Measurements from ENCODE around the gene UST. TPM values are rescaled to one million over a fixed set of nuclear protein-coding genes. Genes with fewer than 3 reads are reported as not detected.
A peak's percentile ranks its signal among the peaks of the same experiment; 100 is the strongest.
"Not testable (repeated sequence)": the region's sequence is repeated elsewhere in the genome, so short reads cannot be mapped to it uniquely, and the experiment has no call there.

Gene UST
- total RNA-seq, 2 experiments from 2014 or later: 1.2 to 1.5 TPM

DNA sequence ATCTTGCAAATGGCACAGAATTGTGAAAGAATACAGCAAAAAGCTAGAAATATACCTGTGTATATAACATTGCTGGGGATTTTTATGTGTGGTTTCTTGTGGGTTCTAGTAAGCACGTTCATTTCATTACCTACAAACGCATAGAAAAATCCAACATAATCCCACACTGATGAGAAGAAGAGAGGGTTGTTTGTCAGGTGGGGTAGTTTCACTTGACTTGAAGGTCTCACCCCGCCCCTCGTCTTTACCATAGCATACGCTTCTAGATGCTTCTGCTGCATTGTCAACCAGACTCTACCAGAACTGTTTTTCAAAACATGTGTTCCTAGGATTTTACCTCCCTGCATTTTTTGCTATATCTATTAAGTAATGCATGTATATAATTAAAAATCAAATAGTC lies 286.6 kb downstream of the UST start:
- no peaks in the 10 kb centered on the region for H3K27me3 Mint-ChIP-seq
- DNase-seq (peak; percentile 61), ATAC-seq (peak; percentile 31)
- no peaks in the 10 kb centered on the region for H3K9me3 Mint-ChIP-seq
- H3K36me3 Mint-ChIP-seq (ENCODE audit: low read depth): no peaks in the 10 kb centered on the region
- CTCF ChIA-PET: interaction anchor here (0.8 to 10.7 kb wide), 13 partner anchors 8 to 399 kb away, joined by 3 to 180 read pairs (median 4); no protein-coding TSS in a partner anchor
- TF ChIP-seq, protein P1, sequence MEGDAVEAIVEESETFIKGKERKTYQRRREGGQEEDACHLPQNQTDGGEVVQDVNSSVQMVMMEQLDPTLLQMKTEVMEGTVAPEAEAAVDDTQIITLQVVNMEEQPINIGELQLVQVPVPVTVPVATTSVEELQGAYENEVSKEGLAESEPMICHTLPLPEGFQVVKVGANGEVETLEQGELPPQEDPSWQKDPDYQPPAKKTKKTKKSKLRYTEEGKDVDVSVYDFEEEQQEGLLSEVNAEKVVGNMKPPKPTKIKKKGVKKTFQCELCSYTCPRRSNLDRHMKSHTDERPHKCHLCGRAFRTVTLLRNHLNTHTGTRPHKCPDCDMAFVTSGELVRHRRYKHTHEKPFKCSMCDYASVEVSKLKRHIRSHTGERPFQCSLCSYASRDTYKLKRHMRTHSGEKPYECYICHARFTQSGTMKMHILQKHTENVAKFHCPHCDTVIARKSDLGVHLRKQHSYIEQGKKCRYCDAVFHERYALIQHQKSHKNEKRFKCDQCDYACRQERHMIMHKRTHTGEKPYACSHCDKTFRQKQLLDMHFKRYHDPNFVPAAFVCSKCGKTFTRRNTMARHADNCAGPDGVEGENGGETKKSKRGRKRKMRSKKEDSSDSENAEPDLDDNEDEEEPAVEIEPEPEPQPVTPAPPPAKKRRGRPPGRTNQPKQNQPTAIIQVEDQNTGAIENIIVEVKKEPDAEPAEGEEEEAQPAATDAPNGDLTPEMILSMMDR (IDR thresholded peaks at IDR 0.05): no peak
- H3K4me1 Mint-ChIP-seq (ENCODE audit: low read depth): peaks cover 64% of the 10 kb centered on the region
- H3K27ac Mint-ChIP-seq: peak overlapping the region; percentile 91
- no peak overlapping the region for H3K4me3 Mint-ChIP-seq
- intact Hi-C loops (cut with micrococcal nuclease): loop anchor here (2.0 to 5.0 kb wide), 4 partner anchors 43 to 484 kb away; no protein-coding TSS in a partner anchor
- POLR2A ChIA-PET: interaction anchor here (0.8 to 4.6 kb wide), 13 partner anchors 12 to 463 kb away, joined by 3 to 19 read pairs (median 3); partner anchors contain the start of gene TAB2

DNA sequence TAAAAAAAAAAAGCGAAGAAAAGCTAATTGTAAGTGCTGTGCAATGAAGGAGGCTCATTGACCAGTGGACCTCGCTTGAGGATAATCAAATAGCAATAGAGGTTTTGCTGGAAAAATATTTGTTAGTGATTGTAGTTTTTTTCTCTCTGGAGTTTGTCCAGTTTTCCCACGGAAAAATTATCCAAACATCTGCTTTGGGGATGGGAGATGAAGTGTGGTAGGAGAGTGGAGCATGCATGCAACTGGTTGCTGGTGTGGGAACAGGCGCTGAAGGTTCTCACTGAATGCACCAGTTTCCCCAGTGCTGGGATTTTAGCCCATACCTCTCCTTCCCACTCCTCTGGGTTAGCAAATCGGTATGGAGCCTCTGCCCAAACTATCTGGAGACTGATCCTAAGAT lies 288.9 kb downstream of the UST start:
- DNase-seq (no peak), ATAC-seq (no peak)
- no peak overlapping the region for H3K4me3 Mint-ChIP-seq
- intact Hi-C loops (cut with micrococcal nuclease): no loop called here
- no peak overlapping the region for H3K27ac Mint-ChIP-seq
- no peaks in the 10 kb centered on the region for H3K36me3 Mint-ChIP-seq (ENCODE audit: low read depth)
- TF ChIP-seq, protein P1 (IDR thresholded peaks at IDR 0.05): no peak
- H3K4me1 Mint-ChIP-seq (ENCODE audit: low read depth): peaks cover 59% of the 10 kb centered on the region
- H3K27me3 Mint-ChIP-seq: no peaks in the 10 kb centered on the region
- H3K9me3 Mint-ChIP-seq: no peaks in the 10 kb centered on the region
- POLR2A ChIA-PET: interaction anchor here (0.9 kb wide), 1 partner anchor 31 kb away, joined by 3 read pairs; no protein-coding TSS in a partner anchor
- CTCF ChIA-PET: interaction anchor here (0.8 to 3.4 kb wide), 5 partner anchors 31 to 481 kb away, joined by 3 to 12 read pairs (median 3); no protein-coding TSS in a partner anchor

DNA sequence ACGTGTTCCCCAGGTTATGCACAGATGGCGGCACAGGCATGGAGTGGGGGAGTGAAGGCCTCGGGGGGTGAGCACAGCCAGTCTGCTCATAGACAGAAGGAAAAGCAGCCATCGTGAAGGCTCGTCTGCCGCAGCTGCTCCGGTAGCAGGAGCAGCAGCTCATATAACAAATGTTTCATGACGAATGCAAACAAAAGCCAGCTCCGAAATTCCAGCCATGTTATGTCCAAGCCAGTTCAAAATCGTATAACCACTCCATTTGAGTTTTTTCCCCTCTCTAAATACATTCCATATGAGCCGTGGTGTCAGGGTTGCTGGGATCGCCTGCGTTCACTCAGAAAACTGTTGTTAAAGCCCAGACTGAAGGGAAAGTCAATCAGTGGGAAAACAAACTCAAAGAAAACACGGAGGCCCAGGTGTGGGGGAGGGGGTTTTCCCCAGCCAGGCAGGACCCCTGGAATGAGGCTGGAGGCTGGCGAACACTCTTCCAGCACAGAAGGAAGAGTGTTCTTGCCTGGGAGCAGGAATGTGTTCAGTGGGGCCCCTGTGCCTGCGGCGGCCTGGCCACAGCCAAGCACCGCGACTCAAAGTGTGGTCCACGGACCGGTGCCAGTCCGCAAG lies 290.3 kb downstream of the UST start:
- intact Hi-C loops (cut with micrococcal nuclease): no loop called here
- H3K27me3 Mint-ChIP-seq: no peaks in the 10 kb centered on the region
- ATAC-seq (no peak), DNase-seq (no peak)
- TF ChIP-seq, protein P1 (IDR thresholded peaks at IDR 0.05): no peak
- no peak overlapping the region for H3K4me3 Mint-ChIP-seq
- no peaks in the 10 kb centered on the region for H3K36me3 Mint-ChIP-seq (ENCODE audit: low read depth)
- no peaks in the 10 kb centered on the region for H3K9me3 Mint-ChIP-seq
- POLR2A ChIA-PET: interaction anchor here (0.9 to 1.4 kb wide), 2 partner anchors 40 to 395 kb away, joined by 3 read pairs; no protein-coding TSS in a partner anchor
- peaks cover 47% of the 10 kb centered on the region for H3K4me1 Mint-ChIP-seq (ENCODE audit: low read depth)
- CTCF ChIA-PET: interaction anchor here (1.1 to 3.4 kb wide), 4 partner anchors 9 to 395 kb away, joined by 3 to 12 read pairs (median 3); no protein-coding TSS in a partner anchor
- no peak overlapping the region for H3K27ac Mint-ChIP-seq

DNA sequence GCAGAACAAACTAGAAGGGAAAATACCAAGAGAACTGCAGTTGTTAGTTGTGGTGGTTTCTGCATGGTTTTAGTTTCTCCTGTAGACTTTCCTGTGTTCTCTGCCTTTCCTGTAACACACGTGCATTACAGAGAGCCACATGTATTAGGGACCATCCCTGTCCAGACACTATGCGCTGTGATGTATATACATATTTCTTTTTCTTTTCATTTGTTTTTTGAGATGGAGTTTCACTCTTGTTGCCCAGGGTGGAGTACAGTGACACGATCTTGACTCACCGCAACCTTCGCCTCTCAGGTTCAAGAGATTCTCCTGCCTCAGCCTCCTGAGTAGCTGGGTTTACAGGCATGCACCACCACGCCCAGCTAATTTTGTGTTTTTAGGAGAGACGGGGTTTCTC lies 292.2 kb downstream of the UST start:
- DNase-seq: peak; percentile 51
- H3K4me3 Mint-ChIP-seq; H3K27me3 Mint-ChIP-seq; intact Hi-C loops (cut with micrococcal nuclease); H3K36me3 Mint-ChIP-seq (ENCODE audit: low read depth); H3K9me3 Mint-ChIP-seq; POLR2A ChIA-PET: not testable (repeated sequence)
- Mint-ChIP-seq H3K4me1 (ENCODE audit: low read depth) (peaks cover 29% of the 10 kb centered on the region), H3K27ac (peak overlapping the region; percentile 58)
- CTCF ChIA-PET: interaction anchor here (1.1 kb wide), 1 partner anchor 393 kb away, joined by 3 read pairs; no protein-coding TSS in a partner anchor
- ATAC-seq: peak; percentile 84

DNA sequence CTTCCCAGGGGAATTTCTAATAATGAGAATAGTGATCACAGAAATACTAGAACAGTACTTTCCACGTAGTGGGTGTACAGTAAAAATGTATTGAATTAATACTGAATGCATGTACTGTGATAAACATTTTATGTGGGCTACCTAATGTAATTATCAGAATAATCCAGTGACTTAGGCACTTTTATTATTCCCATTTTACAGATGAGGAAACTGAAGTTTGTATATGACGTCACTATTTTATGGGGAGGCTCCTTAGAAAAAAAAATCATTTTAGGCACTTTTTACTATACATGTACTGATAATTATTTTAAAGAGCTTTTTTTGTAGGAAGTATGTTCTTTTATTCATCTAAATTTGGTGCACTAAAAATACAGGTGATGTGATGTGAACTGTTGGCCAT lies 295.1 kb downstream of the UST start:
- ChIA-PET CTCF (interaction anchor here (0.7 to 7.0 kb wide), 4 partner anchors 13 to 390 kb away, joined by 3 to 61 read pairs (median 4); no protein-coding TSS in a partner anchor), POLR2A (no interaction called here)
- Mint-ChIP-seq H3K4me1 (ENCODE audit: low read depth) (peaks cover 39% of the 10 kb centered on the region), H3K27ac (no peak overlapping the region), H3K27me3 (no peaks in the 10 kb centered on the region), H3K4me3 (no peak overlapping the region), H3K9me3 (no peaks in the 10 kb centered on the region), H3K36me3 (ENCODE audit: low read depth) (no peaks in the 10 kb centered on the region)
- ATAC-seq: no peak
- no peak for DNase-seq
- intact Hi-C loops (cut with micrococcal nuclease): no loop called here
- TF ChIP-seq, protein P1 (IDR thresholded peaks at IDR 0.05): no peak

Measured in activated CD8-positive, alpha-beta T cell treated with anti-CD3 and anti-CD28 coated beads for 36 hours (primary cell).